Activated CD4-positive, CD25-positive, alpha-beta regulatory T cell treated with anti-CD3 and anti-CD28 coated beads, Interleukin-2, amount 50 U/mL, for 16 hours (primary cell): Measurements from ENCODE around the gene PYHIN1.

ENCODE experiments used
- DNase-seq: peaks from one replicate; pipeline ENCODE4 v3.0.0-alpha.2; 2020; ENCODE audit warnings: low read depth, low spot score

The PYHIN1 gene

GRCh38 chr1:158931055-158931737 lies at the start of gene PYHIN1:
Gene PYHIN1, plus strand, starts transcription at chr1:158931552. Its CDS starts 5,359 bp downstream, at chr1:158936911.
- no peak for DNase-seq

GRCh38 chr1:158893654-158894053 lies 37.7 kb upstream of the PYHIN1 start:
- no peak for DNase-seq

- DNase-seq = no peak
Observed at GRCh38 chr1:158898722-158899121, 32.6 kb upstream of the PYHIN1 start.

- no peak for DNase-seq
Observed at GRCh38 chr1:158901623-158902022, 29.7 kb upstream of the PYHIN1 start.

GRCh38 chr1:158916085-158916484 lies 15.3 kb upstream of the PYHIN1 start:
- DNase-seq = no peak

GRCh38 chr1:158924677-158925076 lies 6.7 kb upstream of the PYHIN1 start:
- DNase-seq = no peak

- peak; percentile 17 for DNase-seq
Observed at GRCh38 chr1:158930504-158930903, 848 bp upstream of the PYHIN1 start.

GRCh38 chr1:158932171-158932570 lies 819 bp downstream of the PYHIN1 start:
- DNase-seq = no peak

GRCh38 chr1:158933621-158934020 lies 2.3 kb downstream of the PYHIN1 start:
- no peak for DNase-seq

GRCh38 chr1:158939180-158939579 lies 7.8 kb downstream of the PYHIN1 start:
- DNase-seq = no peak

- no peak for DNase-seq
Observed at GRCh38 chr1:158941317-158941716, 10.0 kb downstream of the PYHIN1 start.

- DNase-seq = no peak
Observed at GRCh38 chr1:158942490-158942889, 11.1 kb downstream of the PYHIN1 start.

- DNase-seq = no peak
Observed at GRCh38 chr1:158943059-158943458, 11.7 kb downstream of the PYHIN1 start.

- DNase-seq = no peak
Observed at GRCh38 chr1:158945061-158945460, 13.7 kb downstream of the PYHIN1 start.

GRCh38 chr1:158946785-158947184 lies 15.4 kb downstream of the PYHIN1 start:
- no peak for DNase-seq

- DNase-seq = no peak
Observed at GRCh38 chr1:158951956-158952355, 20.6 kb downstream of the PYHIN1 start.

- no peak for DNase-seq
Observed at GRCh38 chr1:158952416-158952815, 21.1 kb downstream of the PYHIN1 start.

GRCh38 chr1:158961178-158961577 lies 29.8 kb downstream of the PYHIN1 start:
- no peak for DNase-seq

- DNase-seq = no peak
Observed at GRCh38 chr1:158962983-158963382, 31.6 kb downstream of the PYHIN1 start.

GRCh38 chr1:158969166-158969565 lies 37.8 kb downstream of the PYHIN1 start:
- DNase-seq = no peak

- no peak for DNase-seq
Observed at GRCh38 chr1:158969855-158970254, 38.5 kb downstream of the PYHIN1 start.

GRCh38 chr1:158972841-158973240 lies 41.5 kb downstream of the PYHIN1 start:
- no peak for DNase-seq

- DNase-seq = no peak
Observed at GRCh38 chr1:158976219-158976618, 44.9 kb downstream of the PYHIN1 start.

GRCh38 chr1:158978730-158979129 lies 47.4 kb downstream of the PYHIN1 start:
- no peak for DNase-seq
